Stimulated activated CD4-positive, alpha-beta T cell treated with anti-CD3 and anti-CD28 coated beads, Interleukin-1b, Interleukin-23, amount 100 ng/mL, for 4 hours (primary cell): Measurements from ENCODE around the gene RAP1GAP2.
A peak's percentile ranks its signal among the peaks of the same experiment; 100 is the strongest.
"Not testable (repeated sequence)": the region's sequence is repeated elsewhere in the genome, so short reads cannot be mapped to it uniquely, and the experiment has no call there.

Experiments used
- DNase-seq, 2 donors: peaks; one replicate each; pipeline ENCODE4 v3.0.0-alpha.2; 2020; ENCODE audit warnings: low read depth in 2 of 2

Gene RAP1GAP2

GRCh38 chr17:3043737-3044365, 247.6 kb downstream of the RAP1GAP2 start:
- no peak for DNase-seq

GRCh38 chr17:3046753-3047152, 250.5 kb downstream of the RAP1GAP2 start:
- DNase-seq = no peak

- DNase-seq = peak; percentile 83 to 87
Observed at GRCh38 chr17:3048727-3049471, 252.7 kb downstream of the RAP1GAP2 start.

- no peak for DNase-seq
Observed at GRCh38 chr17:3049705-3050295, 253.6 kb downstream of the RAP1GAP2 start.

- not testable (repeated sequence) for DNase-seq
Observed at GRCh38 chr17:3054868-3055267, 258.6 kb downstream of the RAP1GAP2 start.

GRCh38 chr17:3062824-3063377, 266.7 kb downstream of the RAP1GAP2 start:
- DNase-seq = not testable (repeated sequence)

GRCh38 chr17:3063507-3063906, 267.3 kb downstream of the RAP1GAP2 start, which contains the start of gene OR1D5:
TSS of gene OR1D5 (minus strand) at chr17:3063607. CDS start at chr17:3063607, 0 bp downstream.
- DNase-seq = not testable (repeated sequence)

GRCh38 chr17:3065192-3065591, 269.0 kb downstream of the RAP1GAP2 start:
- DNase-seq = not testable (repeated sequence)

GRCh38 chr17:3073850-3074249, 277.6 kb downstream of the RAP1GAP2 start:
- DNase-seq = not testable (repeated sequence)
